K562 (cell line): ENCODE measurements around the gene LZTS2.

ENCODE experiments used
- E2F5 ChIP-seq: sonication (generic); formaldehyde crosslinking; IDR thresholded peaks from 2 replicates; pipeline ENCODE4 v1.8.0; 2022; ENCODE audit warnings: mild to moderate bottlenecking, missing genetic modification reagents
- MAFF ChIP-seq: IDR thresholded peaks from 2 replicates; pipeline ENCODE4 v1.6.1; 2012; ENCODE audit warnings: low read length, improper control_type of control experiment
- MTA2 ChIP-seq: fragments of 450-650 bp; IDR thresholded peaks from 2 replicates; pipeline ENCODE4 v1.6.1; 2016; ENCODE audit warnings: low read depth
- POLR2A ChIP-seq: fragments of 450-650 bp; conservative IDR thresholded peaks from 2 replicates; pipeline ENCODE4 v1.6.1; 2016
- SRSF1 ChIP-seq: fragments of 200-400 bp; formaldehyde crosslinking; IDR thresholded peaks from 2 replicates; pipeline ENCODE4 v1.6.1; 2017; ENCODE audit warnings: mild to moderate bottlenecking, low read depth, low read length, moderate library complexity
- TFAP4 ChIP-seq: sonication (generic); formaldehyde crosslinking; IDR thresholded peaks from 2 replicates; pipeline ENCODE4 v1.8.0; 2022; ENCODE audit warnings: missing genetic modification reagents, mild to moderate bottlenecking, moderate library complexity, borderline replicate concordance
- UBTF ChIP-seq, 2 experiments: IDR thresholded peaks; 2 replicates each; pipeline ENCODE4 v1.6.1; 2012; ENCODE audit warnings: improper control_type of control experiment in 2 of 2, low read depth in 2 of 2, low read length in 2 of 2, borderline replicate concordance in 1 of 2
- TF ChIP-seq, protein P1 (sequence below), 2 experiments: fragments of 450-650 bp; formaldehyde crosslinking in 1 of 2; IDR thresholded peaks; 2 replicates each; pipeline versions ENCODE4 v1.4.0 to v1.6.1; 2014 to 2020; ENCODE audit warnings: mild to moderate bottlenecking in 2 of 2, borderline replicate concordance in 1 of 2, low read depth in 1 of 2

DNA sequence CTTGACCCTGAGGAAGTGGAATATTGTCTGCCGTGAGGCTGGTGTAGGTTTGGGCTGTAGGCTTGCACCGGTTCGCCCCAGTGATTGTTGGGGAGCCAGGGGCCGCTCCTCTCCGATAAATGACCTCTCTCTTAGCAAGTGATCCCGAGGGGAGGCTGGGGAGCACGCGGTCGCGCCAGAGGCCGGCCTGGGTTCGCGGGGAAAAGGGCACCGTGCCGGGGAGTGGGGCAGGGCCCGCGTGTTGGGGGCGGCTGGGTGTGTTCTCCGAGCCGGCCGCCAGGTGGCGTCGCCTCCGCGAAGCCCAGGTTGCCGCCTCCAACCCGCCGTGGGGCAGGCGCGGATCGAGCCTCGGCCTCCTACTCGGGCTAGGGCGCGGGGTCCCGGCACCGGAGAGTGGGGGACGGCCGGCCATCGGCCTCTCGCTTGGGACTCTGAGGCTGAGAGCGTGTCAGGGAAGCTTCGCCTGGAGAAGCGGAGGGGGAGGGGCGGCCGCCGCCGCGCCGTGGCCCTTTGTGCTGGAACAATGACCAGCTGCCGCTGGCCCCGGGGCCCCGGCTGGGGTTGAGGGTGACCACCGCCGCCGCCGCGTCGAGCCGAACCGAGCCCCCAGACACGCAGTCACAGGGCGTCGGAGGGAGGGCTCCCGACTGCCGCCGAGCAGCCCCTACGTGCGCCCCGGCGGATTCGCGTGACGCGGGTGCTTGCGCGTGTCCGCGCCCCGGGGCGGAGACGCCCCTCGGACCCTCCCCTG lies 442 bp upstream of the LZTS2 start:
- TF ChIP-seq POLR2A (peak; percentile 69), UBTF (IDR thresholded peaks at IDR 0.05; ENCODE audit: borderline replicate concordance in 1 of 2, low read depth in 2 of 2, low read length in 2 of 2) (peak; percentile 34 to 78; a peak in 1 of 4 replicates), MTA2 (0 out of 2 replicates have a peak, but pooled peaks have one; percentile 10), E2F5 (CRISPR knock-in tag) (no peak), MAFF (no peak), SRSF1 (no peak), TFAP4 (CRISPR knock-in tag) (peak; percentile 33; the same call in 1 of the 2 replicates)
- TF ChIP-seq, protein P1, sequence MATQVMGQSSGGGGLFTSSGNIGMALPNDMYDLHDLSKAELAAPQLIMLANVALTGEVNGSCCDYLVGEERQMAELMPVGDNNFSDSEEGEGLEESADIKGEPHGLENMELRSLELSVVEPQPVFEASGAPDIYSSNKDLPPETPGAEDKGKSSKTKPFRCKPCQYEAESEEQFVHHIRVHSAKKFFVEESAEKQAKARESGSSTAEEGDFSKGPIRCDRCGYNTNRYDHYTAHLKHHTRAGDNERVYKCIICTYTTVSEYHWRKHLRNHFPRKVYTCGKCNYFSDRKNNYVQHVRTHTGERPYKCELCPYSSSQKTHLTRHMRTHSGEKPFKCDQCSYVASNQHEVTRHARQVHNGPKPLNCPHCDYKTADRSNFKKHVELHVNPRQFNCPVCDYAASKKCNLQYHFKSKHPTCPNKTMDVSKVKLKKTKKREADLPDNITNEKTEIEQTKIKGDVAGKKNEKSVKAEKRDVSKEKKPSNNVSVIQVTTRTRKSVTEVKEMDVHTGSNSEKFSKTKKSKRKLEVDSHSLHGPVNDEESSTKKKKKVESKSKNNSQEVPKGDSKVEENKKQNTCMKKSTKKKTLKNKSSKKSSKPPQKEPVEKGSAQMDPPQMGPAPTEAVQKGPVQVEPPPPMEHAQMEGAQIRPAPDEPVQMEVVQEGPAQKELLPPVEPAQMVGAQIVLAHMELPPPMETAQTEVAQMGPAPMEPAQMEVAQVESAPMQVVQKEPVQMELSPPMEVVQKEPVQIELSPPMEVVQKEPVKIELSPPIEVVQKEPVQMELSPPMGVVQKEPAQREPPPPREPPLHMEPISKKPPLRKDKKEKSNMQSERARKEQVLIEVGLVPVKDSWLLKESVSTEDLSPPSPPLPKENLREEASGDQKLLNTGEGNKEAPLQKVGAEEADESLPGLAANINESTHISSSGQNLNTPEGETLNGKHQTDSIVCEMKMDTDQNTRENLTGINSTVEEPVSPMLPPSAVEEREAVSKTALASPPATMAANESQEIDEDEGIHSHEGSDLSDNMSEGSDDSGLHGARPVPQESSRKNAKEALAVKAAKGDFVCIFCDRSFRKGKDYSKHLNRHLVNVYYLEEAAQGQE (IDR thresholded peaks at IDR 0.05; ENCODE audit: borderline replicate concordance) = no peak; the same call in 1 of the 2 replicates
- TF ChIP-seq, protein P1 (CRISPR knock-in tag; IDR thresholded peaks at IDR 0.05; ENCODE audit: low read depth) = no peak
